Activated CD4-positive, alpha-beta T cell treated with anti-CD3 and anti-CD28 coated beads, Interleukin-2, amount 10 ng/mL, durations not matched to agents 24 days and 14 days (primary cell): ENCODE data around the gene GGA3. TPM values are rescaled to one million over a fixed set of nuclear protein-coding genes. Genes with fewer than 3 reads are reported as not detected.

Experiments used
- DNase-seq: peaks from one replicate; pipeline ENCODE4 v3.0.0; 2022
- H3K27ac Mint-ChIP-seq: one replicate; pipeline ENCODE4 v1.8.0; 2022; ENCODE audit warnings: mild to moderate bottlenecking, mixed read lengths
- H3K27me3 Mint-ChIP-seq: one replicate; pipeline ENCODE4 v1.8.0; 2022; ENCODE audit warnings: mixed read lengths
- H3K36me3 Mint-ChIP-seq: one replicate; pipeline ENCODE4 v1.8.0; 2022; ENCODE audit warnings: low read depth, mild to moderate bottlenecking, mixed read lengths
- H3K4me1 Mint-ChIP-seq: one replicate; pipeline ENCODE4 v1.8.0; 2021; ENCODE audit warnings: mixed read lengths
- H3K4me3 Mint-ChIP-seq: one replicate; pipeline ENCODE4 v1.8.0; 2022; ENCODE audit warnings: mild to moderate bottlenecking, moderate library complexity, mixed read lengths
- H3K9me3 Mint-ChIP-seq: one replicate; pipeline ENCODE4 v1.8.0; 2021; ENCODE audit warnings: mixed read lengths
- intact Hi-C: fragments of 100-400 bp; cut with micrococcal nuclease; formaldehyde crosslinking; loops from one replicate; pipeline ENCODE4 v1.15.1; 2023
- total RNA-seq: library from RNA; stranded (reverse); gene quantifications from 2 replicates; pipeline ENCODE4 v1.2.3, GENCODE V29; 2022

The GGA3 gene
- total RNA-seq, 1 donor from 2014 or later: 84.2 TPM

- peak overlapping the region; percentile 62 for H3K27ac Mint-ChIP-seq
These were observed 15.0 kb downstream of the GGA3 start for GRCh38 chr17:75246404-75246803.

GRCh38 chr17:75245011-75245410, 16.4 kb downstream of the GGA3 start:
- Mint-ChIP-seq H3K36me3 (peaks cover 61% of the 10 kb centered on the region), H3K4me3 (no peak overlapping the region), H3K4me1 (peaks cover 57% of the 10 kb centered on the region), H3K9me3 (no peaks in the 10 kb centered on the region), H3K27me3 (no peaks in the 10 kb centered on the region), H3K27ac (peak overlapping the region; percentile 60)
- intact Hi-C loops: no loop called here
- DNase-seq: no peak

More at GRCh38 chr17:75246404-75246803, 15.0 kb downstream of the GGA3 start:
- peaks cover 60% of the 10 kb centered on the region for H3K36me3 Mint-ChIP-seq
- DNase-seq: no peak
- H3K9me3 Mint-ChIP-seq: no peaks in the 10 kb centered on the region
- peaks cover 60% of the 10 kb centered on the region for H3K4me1 Mint-ChIP-seq
- no peak overlapping the region for H3K4me3 Mint-ChIP-seq
- intact Hi-C loops: no loop called here
- no peaks in the 10 kb centered on the region for H3K27me3 Mint-ChIP-seq

GRCh38 chr17:75244133-75244866, 17.1 kb downstream of the GGA3 start:
- DNase-seq: no peak
- intact Hi-C loops: no loop called here
- peak overlapping the region; percentile 52 for H3K4me3 Mint-ChIP-seq
- H3K4me1 Mint-ChIP-seq: peaks cover 50% of the 10 kb centered on the region
- no peaks in the 10 kb centered on the region for H3K9me3 Mint-ChIP-seq
- no peaks in the 10 kb centered on the region for H3K27me3 Mint-ChIP-seq
- peaks cover 63% of the 10 kb centered on the region for H3K36me3 Mint-ChIP-seq
- peak overlapping the region; percentile 60 for H3K27ac Mint-ChIP-seq

DNA sequence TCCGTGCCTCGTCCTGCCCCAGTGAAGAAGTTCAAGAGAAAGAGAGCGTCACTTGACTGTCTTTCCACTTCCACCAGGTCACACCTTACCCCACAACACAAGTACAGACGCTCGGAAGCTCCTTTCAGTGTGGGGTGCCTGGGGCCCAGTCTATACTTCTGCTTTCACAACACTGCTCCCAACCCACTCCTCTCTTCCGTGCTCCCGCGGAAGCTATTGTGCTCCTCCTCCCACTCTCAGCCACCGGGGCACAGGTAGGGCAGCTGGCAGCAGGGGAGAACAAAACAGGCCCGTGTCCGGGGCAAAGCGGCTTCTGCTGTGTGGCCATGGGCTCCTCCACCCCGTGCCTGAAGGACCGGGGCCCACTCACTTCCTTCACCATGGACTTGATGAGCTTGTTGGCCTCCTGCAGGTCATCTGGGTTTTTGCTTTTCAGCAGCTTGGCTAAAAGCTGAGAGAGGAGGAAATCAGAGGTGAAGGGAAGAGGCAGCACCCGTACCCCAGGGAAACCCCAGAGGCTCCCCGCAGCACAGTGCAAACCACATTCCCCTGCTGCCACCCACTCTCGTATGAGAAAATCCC, 18.9 kb downstream of the GGA3 start:
- peaks cover 51% of the 10 kb centered on the region for H3K4me1 Mint-ChIP-seq

DNA sequence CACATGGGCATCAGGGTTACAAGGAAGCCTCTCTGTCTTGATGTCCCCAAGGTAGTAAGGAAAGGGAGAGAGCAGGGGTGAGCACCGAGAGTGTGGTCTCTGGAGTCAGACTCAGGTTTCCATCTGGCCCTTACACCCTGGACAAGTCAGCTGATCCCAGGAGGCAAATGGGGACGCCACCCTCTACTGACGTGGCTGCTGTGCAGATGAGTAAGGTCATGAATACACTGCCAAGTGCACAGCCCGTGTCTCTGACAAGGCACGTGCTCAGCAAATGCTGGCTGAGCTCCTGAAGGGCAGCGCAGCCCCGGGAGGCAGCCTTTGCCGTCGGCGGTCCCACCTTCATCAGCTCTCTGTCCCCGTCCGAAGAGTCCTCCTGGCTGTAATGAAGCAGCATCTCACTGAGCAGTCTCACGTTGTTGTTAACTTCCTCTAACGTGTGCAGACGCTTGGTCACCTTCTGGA, 19.4 kb downstream of the GGA3 start:
- peaks cover 49% of the 10 kb centered on the region for H3K4me1 Mint-ChIP-seq
- H3K9me3 Mint-ChIP-seq: no peaks in the 10 kb centered on the region
- H3K36me3 Mint-ChIP-seq: peaks cover 70% of the 10 kb centered on the region
- no peak for DNase-seq
- intact Hi-C loops: no loop called here
- H3K4me3 Mint-ChIP-seq: peak overlapping the region; percentile 71
- H3K27ac Mint-ChIP-seq: peak overlapping the region; percentile 91
- no peaks in the 10 kb centered on the region for H3K27me3 Mint-ChIP-seq

More for the DNA sequence above, 18.9 kb downstream of the GGA3 start:
- Mint-ChIP-seq H3K36me3 (peaks cover 67% of the 10 kb centered on the region), H3K4me3 (peak overlapping the region; percentile 71), H3K9me3 (no peaks in the 10 kb centered on the region), H3K27me3 (no peaks in the 10 kb centered on the region), H3K27ac (peak overlapping the region; percentile 91)
- intact Hi-C loops: no loop called here
- peak; percentile 68 for DNase-seq

GRCh38 chr17:75241502-75241901, 19.9 kb downstream of the GGA3 start:
- peak overlapping the region; percentile 91 for H3K27ac Mint-ChIP-seq
- H3K4me3 Mint-ChIP-seq: peak overlapping the region; percentile 15
- peaks cover 47% of the 10 kb centered on the region for H3K4me1 Mint-ChIP-seq
- intact Hi-C loops: no loop called here
- H3K27me3 Mint-ChIP-seq: no peaks in the 10 kb centered on the region
- H3K36me3 Mint-ChIP-seq: peaks cover 67% of the 10 kb centered on the region
- no peaks in the 10 kb centered on the region for H3K9me3 Mint-ChIP-seq
- DNase-seq: no peak

GRCh38 chr17:75241143-75241430, 20.3 kb downstream of the GGA3 start:
- Mint-ChIP-seq H3K4me1 (peaks cover 47% of the 10 kb centered on the region), H3K27me3 (no peaks in the 10 kb centered on the region), H3K9me3 (no peaks in the 10 kb centered on the region), H3K27ac (no peak overlapping the region), H3K36me3 (peaks cover 67% of the 10 kb centered on the region), H3K4me3 (no peak overlapping the region)
- intact Hi-C loops: no loop called here
- no peak for DNase-seq

DNA sequence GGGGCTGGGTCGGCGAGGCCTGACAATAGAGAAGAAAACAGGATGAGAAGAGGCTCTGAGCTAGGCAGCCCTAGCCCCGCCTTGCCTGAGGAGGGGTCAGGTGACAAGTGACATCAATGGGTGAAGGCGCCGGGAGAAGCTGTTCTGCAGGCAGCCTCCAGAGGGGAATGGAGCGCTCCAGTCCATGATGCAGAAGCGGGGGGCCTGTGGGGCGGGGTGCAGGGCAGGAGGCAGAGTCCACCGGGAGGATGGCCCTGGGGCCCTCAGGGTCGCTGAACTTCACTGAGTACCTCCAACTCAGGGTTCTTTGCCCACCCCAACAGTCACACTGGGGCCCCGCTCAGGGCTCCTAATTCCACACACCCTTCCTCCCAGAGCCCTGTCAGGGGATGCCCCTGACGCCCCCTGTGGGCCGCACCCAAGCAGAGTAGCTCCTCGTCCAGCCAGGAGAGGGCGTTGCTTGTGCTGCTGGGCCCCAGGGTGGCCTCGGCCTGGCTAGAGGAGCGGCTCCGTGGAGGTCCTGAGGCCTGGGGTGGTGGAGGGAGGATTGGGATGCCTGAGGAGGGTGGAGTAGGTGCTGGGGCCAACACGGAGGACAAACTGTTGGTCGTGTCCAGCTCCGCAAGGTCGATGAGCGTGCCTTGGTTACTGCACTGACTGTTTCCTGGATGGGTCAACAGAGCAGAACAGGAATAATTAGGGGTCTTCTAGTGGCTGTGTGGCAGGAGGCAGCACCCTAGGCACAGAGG, 20.8 kb downstream of the GGA3 start:
- Mint-ChIP-seq H3K27ac (peak overlapping the region; percentile 51), H3K4me3 (no peak overlapping the region), H3K27me3 (no peaks in the 10 kb centered on the region), H3K9me3 (no peaks in the 10 kb centered on the region), H3K4me1 (peaks cover 47% of the 10 kb centered on the region), H3K36me3 (peaks cover 64% of the 10 kb centered on the region)
- intact Hi-C loops: no loop called here
- peak; percentile 77 for DNase-seq

- Mint-ChIP-seq H3K9me3 (no peaks in the 10 kb centered on the region), H3K4me1 (peaks cover 43% of the 10 kb centered on the region), H3K36me3 (peaks cover 67% of the 10 kb centered on the region), H3K4me3 (no peak overlapping the region), H3K27me3 (no peaks in the 10 kb centered on the region), H3K27ac (peak overlapping the region; percentile 51)
- no peak for DNase-seq
- intact Hi-C loops: no loop called here
These were observed 21.5 kb downstream of the GGA3 start for GRCh38 chr17:75239778-75240393.

DNA sequence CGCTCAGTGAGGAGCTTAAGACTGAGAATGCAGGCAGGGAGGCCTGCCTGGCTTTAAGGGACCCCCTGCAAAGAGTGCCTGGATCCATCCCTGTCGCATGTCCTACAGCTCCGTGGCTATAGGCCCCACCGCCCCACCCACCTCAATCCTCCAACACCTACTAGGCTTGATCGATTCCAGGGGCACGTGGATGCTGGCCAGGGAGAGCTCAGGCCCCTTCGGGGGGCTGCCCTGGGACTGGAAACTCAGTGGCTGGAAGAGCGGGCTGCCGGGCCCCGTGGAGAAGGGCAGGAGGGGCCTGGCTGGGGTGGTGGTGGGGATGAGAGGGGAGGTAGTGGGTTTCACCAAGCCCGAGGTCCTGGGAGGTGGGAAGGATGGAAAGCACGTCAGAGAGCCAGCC, 22.2 kb downstream of the GGA3 start:
- Mint-ChIP-seq H3K36me3 (peaks cover 68% of the 10 kb centered on the region), H3K9me3 (no peaks in the 10 kb centered on the region), H3K27me3 (no peaks in the 10 kb centered on the region), H3K27ac (no peak overlapping the region), H3K4me3 (no peak overlapping the region), H3K4me1 (peaks cover 36% of the 10 kb centered on the region)
- no peak for DNase-seq
- intact Hi-C loops: no loop called here

DNA sequence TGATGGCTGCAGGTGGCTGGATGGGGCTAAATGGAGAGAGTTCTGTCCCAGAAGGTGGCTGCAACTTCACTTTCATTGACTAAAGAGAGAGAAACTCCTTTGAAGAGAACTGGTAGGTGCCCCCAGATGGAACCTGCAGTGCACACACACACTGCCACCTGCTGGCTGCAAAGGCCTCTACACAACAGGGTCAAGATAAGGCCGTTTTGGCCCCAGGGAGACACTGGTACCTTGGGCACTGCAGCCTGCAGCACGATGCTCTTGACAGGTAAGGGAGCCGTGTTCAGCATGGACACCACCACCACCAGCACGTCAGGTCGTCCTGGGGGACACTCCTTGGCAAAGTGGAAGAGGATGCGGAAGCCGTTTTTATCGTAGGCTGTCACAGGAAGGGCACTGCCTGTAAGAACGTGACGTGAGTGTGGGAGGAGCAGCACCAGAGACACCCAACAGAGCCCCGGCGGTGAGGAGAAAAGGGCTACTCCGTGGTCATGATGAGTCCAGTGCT, 22.7 kb downstream of the GGA3 start:
- H3K4me3 Mint-ChIP-seq: peak overlapping the region; percentile 33
- H3K27me3 Mint-ChIP-seq: no peaks in the 10 kb centered on the region
- DNase-seq: peak; percentile 86
- peak overlapping the region; percentile 84 for H3K27ac Mint-ChIP-seq
- H3K9me3 Mint-ChIP-seq: no peaks in the 10 kb centered on the region
- intact Hi-C loops: no loop called here
- H3K4me1 Mint-ChIP-seq: peaks cover 32% of the 10 kb centered on the region
- peaks cover 67% of the 10 kb centered on the region for H3K36me3 Mint-ChIP-seq

DNA sequence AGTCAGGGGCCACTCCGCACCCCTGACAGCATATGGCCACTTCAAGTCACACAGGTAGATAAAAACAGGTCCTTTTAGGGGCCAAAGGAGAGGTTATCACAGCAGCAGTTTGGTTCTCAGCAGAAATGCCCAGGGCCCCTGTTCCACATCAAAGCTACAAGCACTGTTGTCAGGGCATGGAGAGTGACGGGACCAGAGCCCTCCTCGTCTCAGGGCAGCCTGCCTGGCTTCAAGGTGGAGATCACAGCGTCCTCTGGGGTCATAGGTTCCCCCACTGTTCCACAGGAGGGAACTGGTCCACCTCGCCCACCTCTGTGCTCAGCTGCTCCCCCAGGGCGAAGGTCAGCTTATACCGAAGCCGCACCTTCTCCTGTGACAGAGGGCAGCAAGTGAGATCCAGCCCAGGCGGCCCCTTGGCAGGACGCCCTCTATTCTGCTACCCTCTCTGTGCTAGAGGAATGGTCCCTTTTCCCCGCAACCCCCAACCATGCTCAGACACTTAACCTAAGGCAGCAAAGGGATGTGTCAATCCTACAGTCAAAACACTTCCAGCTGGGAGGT, 23.3 kb downstream of the GGA3 start:
- peaks cover 27% of the 10 kb centered on the region for H3K4me1 Mint-ChIP-seq
- intact Hi-C loops: no loop called here
- H3K4me3 Mint-ChIP-seq: no peak overlapping the region
- H3K27ac Mint-ChIP-seq: no peak overlapping the region
- no peaks in the 10 kb centered on the region for H3K9me3 Mint-ChIP-seq
- DNase-seq: no peak
- no peaks in the 10 kb centered on the region for H3K27me3 Mint-ChIP-seq
- H3K36me3 Mint-ChIP-seq: peaks cover 64% of the 10 kb centered on the region

DNA sequence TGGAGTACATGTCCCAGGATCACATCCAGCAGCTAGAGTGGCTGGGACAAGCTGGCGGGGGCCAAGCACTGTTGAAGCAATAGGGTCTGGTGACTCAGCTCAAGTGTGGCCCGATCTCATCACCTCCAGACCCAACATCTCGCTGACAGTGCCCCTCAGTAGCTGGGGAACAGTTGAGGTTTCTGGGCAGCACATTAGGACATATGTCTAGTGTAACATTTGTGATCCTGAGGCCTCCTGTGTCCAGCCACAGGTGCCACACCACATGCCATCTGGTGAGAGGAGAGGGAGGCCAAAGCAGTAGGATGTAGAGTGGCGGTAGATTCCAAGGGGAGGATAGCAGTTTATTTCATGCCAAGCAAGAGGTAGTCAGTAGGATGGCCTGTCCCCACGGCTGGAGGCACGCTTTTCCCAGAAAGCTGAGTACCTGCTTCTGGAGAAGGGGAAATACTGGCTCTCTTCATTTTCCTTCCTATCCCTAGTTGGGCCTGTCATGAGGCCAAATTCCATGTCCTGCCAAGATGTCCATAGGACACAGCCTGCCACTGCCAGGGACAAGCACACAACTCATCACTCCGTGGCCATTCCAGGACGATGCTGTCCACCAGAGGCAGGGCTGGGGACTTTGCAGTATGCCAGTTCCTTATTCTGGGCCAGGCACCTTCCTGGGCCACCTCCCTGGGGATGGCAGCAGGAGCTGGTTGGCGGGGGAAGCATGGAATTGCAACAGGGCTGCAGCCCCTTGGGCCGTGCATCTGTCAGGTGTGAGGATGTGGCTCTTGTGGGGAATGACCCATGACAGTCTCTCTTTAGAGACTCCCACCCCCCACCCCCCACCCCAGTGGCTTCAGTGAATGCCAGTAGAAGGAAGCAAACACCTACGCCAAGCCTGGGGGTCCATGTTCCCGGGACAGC, 24.0 kb downstream of the GGA3 start:
- H3K27me3 Mint-ChIP-seq: no peaks in the 10 kb centered on the region
- DNase-seq: no peak
- peak overlapping the region; percentile 61 for H3K27ac Mint-ChIP-seq
- H3K36me3 Mint-ChIP-seq: peaks cover 67% of the 10 kb centered on the region
- no peaks in the 10 kb centered on the region for H3K9me3 Mint-ChIP-seq
- intact Hi-C loops: no loop called here
- H3K4me3 Mint-ChIP-seq: no peak overlapping the region
- peaks cover 21% of the 10 kb centered on the region for H3K4me1 Mint-ChIP-seq
